NCI-H2196 treated with DMSO at 0.1 percent for 48 hours (cell line): Measurements from ENCODE around the gene MYO1A.
A peak's percentile ranks its signal among the peaks of the same experiment; 100 is the strongest.
"Not testable (repeated sequence)": the region's sequence is repeated elsewhere in the genome, so short reads cannot be mapped to it uniquely, and the experiment has no call there.

ENCODE experiments used
- DNase-seq: peaks from one replicate; lab custom pipeline; 2025; ENCODE audit not compliant: unreplicated experiment; lab: John Stamatoyannopoulos, UW

MYO1A gene

GRCh38 chr12:57048423-57049118, 1.4 kb downstream of the MYO1A start:
- no peak for DNase-seq

GRCh38 chr12:57047981-57048380, 1.9 kb downstream of the MYO1A start:
- no peak for DNase-seq

- DNase-seq, result no peak
Observed at GRCh38 chr12:57046947-57047890, 2.7 kb downstream of the MYO1A start.

- DNase-seq, result no peak
Observed at GRCh38 chr12:57046086-57046791, 3.7 kb downstream of the MYO1A start.

- DNase-seq, result no peak
Observed at GRCh38 chr12:57044889-57045288, 5.0 kb downstream of the MYO1A start.

GRCh38 chr12:57044468-57044867, 5.5 kb downstream of the MYO1A start:
- no peak for DNase-seq

- no peak for DNase-seq
Observed at GRCh38 chr12:57042695-57043094, 7.2 kb downstream of the MYO1A start.

- DNase-seq, result no peak
Observed at GRCh38 chr12:57040750-57041149, 9.2 kb downstream of the MYO1A start.

- no peak for DNase-seq
Observed at GRCh38 chr12:57040211-57040610, 9.7 kb downstream of the MYO1A start.

- DNase-seq, result no peak
Observed at GRCh38 chr12:57039016-57039798, 10.7 kb downstream of the MYO1A start.

- no peak for DNase-seq
Observed at GRCh38 chr12:57037264-57037663, 12.7 kb downstream of the MYO1A start.

GRCh38 chr12:57033431-57033830, 16.5 kb downstream of the MYO1A start:
- no peak for DNase-seq

- DNase-seq, result no peak
Observed at GRCh38 chr12:57031789-57032188, 18.1 kb downstream of the MYO1A start.

- DNase-seq, result peak; percentile 61
Observed at GRCh38 chr12:57031138-57031725, 18.7 kb downstream of the MYO1A start.

GRCh38 chr12:57029457-57029856, 20.5 kb downstream of the MYO1A start:
- DNase-seq, result no peak

- DNase-seq, result no peak
Observed at GRCh38 chr12:57027805-57028153, 22.1 kb downstream of the MYO1A start.

- no peak for DNase-seq
Observed at GRCh38 chr12:57027011-57027804, 22.7 kb downstream of the MYO1A start.

GRCh38 chr12:57025196-57025595, 24.7 kb downstream of the MYO1A start:
- DNase-seq, result no peak

- not testable (repeated sequence) for DNase-seq
Observed at GRCh38 chr12:57022324-57022723, 27.6 kb downstream of the MYO1A start.
